Ovary (tissue), 9 donors: ENCODE data around the gene CSNK2A1. TPM values are rescaled to one million over a fixed set of nuclear protein-coding genes. Genes with fewer than 3 reads are reported as not detected.

Experiments
- DNase-seq, 5 donors: peaks; one replicate each; pipeline ENCODE4 v3.0.0-alpha.2; 2019 to 2020
- H3K27ac ChIP-seq, 2 donors: fragments of 200-600 bp; one replicate each; pipeline versions ENCODE4 v1.5.1 to v1.8.0; 2019 to 2022
- H3K27me3 ChIP-seq: fragments of 200-600 bp; one replicate; pipeline ENCODE4 v1.8.0; 2022
- H3K36me3 ChIP-seq: fragments of 200-600 bp; sonication (generic); one replicate; pipeline ENCODE4 v1.5.1; 2019
- H3K4me1 ChIP-seq: one replicate; pipeline ENCODE4 v1.8.1; 2013; ENCODE audit warnings: mild to moderate bottlenecking, moderate library complexity; ENCODE audit not compliant: insufficient read depth
- H3K4me3 ChIP-seq: fragments of 200-600 bp; sonication (generic); one replicate; pipeline ENCODE4 v1.5.1; 2017
- H3K9me3 ChIP-seq, 2 donors: fragments of 200-600 bp in 1 of 2; sonication (generic) in 1 of 2; one replicate each; pipeline versions ENCODE4 v1.5.1 to v1.8.1; 2013 to 2019; ENCODE audit warnings: mild to moderate bottlenecking in 1 of 2, moderate library complexity in 1 of 2
- EP300 ChIP-seq: sonication (generic); formaldehyde crosslinking; IDR thresholded peaks from one replicate; pipeline ENCODE4 v1.6.1; 2017; ENCODE audit warnings: antibody characterized with exemption
- POLR2A ChIP-seq: fragments of 450-650 bp; IDR thresholded peaks from one replicate; pipeline ENCODE4 v1.6.1; 2017; ENCODE audit warnings: antibody characterized with exemption, mild to moderate bottlenecking, moderate library complexity
- WGBS, 3 donors: extraction: QIAGEN DNeasy Blood & Tissue Kit in 1 of 3; methylation state at CpG; one replicate each; pipeline versions ENCODE4 v1.1.5 to v1.1.7; 2013 to 2017; 5-methylcytosine and 5-hydroxymethylcytosine counted together
- intact Hi-C, 4 donors: fragments of 100-400 bp; cut with DNase I; formaldehyde crosslinking; loops; one replicate each; pipeline versions ENCODE4 v1.11.0 to v1.15.1; 2022 to 2023
- polyA plus RNA-seq, 2 donors: library from polyadenylated mRNA; stranded (reverse); fragments of 200-250 nt in 1 of 2; fragments of 350-450 nt in 1 of 2; fragmentation: Illumina TruSeq in 1 of 2; extraction: RNeasy Lipid Tissue Mini Kit (QIAGEN cat#74804) in 1 of 2; gene quantifications; one replicate each; pipeline ENCODE4 v1.2.3, GENCODE V29; 2013 to 2014
- total RNA-seq, 7 donors: library from RNA; depleted of rRNA in 2 of 7; stranded (reverse); fragments of >200 nt in 2 of 7; fragmentation: NEBNext Ultra II Directional in 3 of 7; extraction: Animal tissue kit (Norgen Biotek cat#: 25700) in 3 of 7; gene quantifications; one replicate each; pipeline versions ENCODE4 v1.1.0 to v1.2.4, GENCODE V29; 2016 to 2023
- TF ChIP-seq, protein P1 (sequence below), 3 donors: fragments of 450-650 bp in 2 of 3; fragments of 200-600 bp in 1 of 3; IDR thresholded peaks; one replicate each; pipeline versions ENCODE4 v1.5.1 to v1.8.0; 2016 to 2022; ENCODE audit warnings: antibody characterized with exemption in 3 of 3, mild to moderate bottlenecking in 1 of 3
- donor health status: DM: no; HTN: no; CAD: no; lungs with moderate emphysema.
- donor health status: DM: no; HTN: no; CAD: no.
- donor health status: Bipolar disorder and iron deficiency.
- donor health status: DM: yes; HTN: yes; CAD: no.
- donor health status: DM: no; HTN: no; CAD: no.
- donor health status: DM: yes; HTN: yes; CAD: no.

The CSNK2A1 gene
- total and polyA plus RNA-seq, 9 donors = 35.8 to 145 (median 95.7) TPM

DNA sequence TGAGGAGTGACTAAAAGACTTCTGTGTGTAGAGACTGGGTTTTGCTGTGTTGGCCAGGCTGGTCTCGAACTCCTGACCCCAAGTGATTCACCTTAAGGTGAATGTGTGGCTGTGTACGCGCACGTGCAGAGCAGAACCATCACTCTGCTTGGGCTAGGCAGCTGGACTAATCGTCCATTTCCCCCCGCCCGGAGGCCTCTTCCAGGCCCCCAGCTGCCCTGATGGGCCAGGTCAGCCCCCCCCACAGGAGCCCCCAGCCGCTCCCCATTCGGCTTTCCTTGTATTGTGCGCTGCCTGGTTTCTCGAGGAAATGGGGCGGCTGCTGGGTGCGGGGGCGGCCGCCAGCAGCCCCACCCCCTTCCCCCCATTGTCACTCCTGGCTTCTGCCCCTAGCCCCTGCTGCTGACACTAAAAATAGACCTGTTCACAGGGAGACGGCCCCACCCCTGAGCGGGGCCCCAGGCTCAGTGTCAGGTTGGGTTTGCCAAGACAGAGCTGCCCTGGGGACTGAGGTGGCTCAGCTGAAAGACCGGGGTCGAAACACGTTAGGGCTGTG lies 24.6 kb upstream of the CSNK2A1 start:
- DNase-seq = no peak
- Histone ChIP-seq H3K36me3 (no peaks in the 10 kb centered on the region), H3K27ac (no peak overlapping the region), H3K27me3 (no peaks in the 10 kb centered on the region), H3K9me3 (no peaks in the 10 kb centered on the region), H3K4me3 (no peak overlapping the region), H3K4me1 (no peaks in the 10 kb centered on the region)
- TF ChIP-seq, protein P1, sequence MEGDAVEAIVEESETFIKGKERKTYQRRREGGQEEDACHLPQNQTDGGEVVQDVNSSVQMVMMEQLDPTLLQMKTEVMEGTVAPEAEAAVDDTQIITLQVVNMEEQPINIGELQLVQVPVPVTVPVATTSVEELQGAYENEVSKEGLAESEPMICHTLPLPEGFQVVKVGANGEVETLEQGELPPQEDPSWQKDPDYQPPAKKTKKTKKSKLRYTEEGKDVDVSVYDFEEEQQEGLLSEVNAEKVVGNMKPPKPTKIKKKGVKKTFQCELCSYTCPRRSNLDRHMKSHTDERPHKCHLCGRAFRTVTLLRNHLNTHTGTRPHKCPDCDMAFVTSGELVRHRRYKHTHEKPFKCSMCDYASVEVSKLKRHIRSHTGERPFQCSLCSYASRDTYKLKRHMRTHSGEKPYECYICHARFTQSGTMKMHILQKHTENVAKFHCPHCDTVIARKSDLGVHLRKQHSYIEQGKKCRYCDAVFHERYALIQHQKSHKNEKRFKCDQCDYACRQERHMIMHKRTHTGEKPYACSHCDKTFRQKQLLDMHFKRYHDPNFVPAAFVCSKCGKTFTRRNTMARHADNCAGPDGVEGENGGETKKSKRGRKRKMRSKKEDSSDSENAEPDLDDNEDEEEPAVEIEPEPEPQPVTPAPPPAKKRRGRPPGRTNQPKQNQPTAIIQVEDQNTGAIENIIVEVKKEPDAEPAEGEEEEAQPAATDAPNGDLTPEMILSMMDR (IDR thresholded peaks at IDR 0.05) = no peak
- TF ChIP-seq EP300 = no peak
- TF ChIP-seq POLR2A = no peak
- WGBS, 3 donors = 27 to 49% (median 37%) methylated on average over 20 of the region's 20 CpGs
- intact Hi-C loops = loop anchor here in 2 of 4 donors (10.0 kb wide), 2 partner anchors 77 to 97 kb away; no protein-coding TSS in a partner anchor

DNA sequence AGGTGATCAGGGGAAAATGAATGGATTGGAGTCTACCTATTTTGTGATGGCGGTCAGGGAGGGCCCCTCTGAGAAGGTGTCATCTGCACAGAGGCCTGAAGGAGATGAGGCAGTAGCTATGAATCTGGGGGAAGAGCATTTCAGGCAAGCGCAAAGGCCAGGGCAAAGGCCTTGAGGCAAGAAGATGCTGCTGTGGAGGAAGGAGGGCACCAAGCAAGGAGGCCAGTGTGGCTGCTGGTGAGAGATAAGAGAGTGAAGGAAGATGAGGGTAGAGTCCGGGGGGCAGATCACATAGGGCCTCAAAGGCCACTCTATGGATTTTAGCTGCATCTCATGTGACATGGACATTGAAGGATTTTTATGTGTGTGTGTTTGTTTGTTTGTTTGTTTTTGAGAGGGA lies 20.6 kb upstream of the CSNK2A1 start:
- Histone ChIP-seq H3K36me3 (no peaks in the 10 kb centered on the region), H3K27ac (no peak overlapping the region), H3K4me1 (no peaks in the 10 kb centered on the region), H3K27me3 (no peaks in the 10 kb centered on the region), H3K9me3 (no peaks in the 10 kb centered on the region), H3K4me3 (no peak overlapping the region)
- 96% methylated on average over 3 of the region's 3 CpGs for WGBS, 3 donors
- TF ChIP-seq EP300 (no peak), POLR2A (no peak)
- TF ChIP-seq, protein P1 (IDR thresholded peaks at IDR 0.05) = no peak
- intact Hi-C loops = loop anchor here (5.0 to 10.0 kb wide), 4 partner anchors 81 to 173 kb away; no protein-coding TSS in a partner anchor
- no peak for DNase-seq

DNA sequence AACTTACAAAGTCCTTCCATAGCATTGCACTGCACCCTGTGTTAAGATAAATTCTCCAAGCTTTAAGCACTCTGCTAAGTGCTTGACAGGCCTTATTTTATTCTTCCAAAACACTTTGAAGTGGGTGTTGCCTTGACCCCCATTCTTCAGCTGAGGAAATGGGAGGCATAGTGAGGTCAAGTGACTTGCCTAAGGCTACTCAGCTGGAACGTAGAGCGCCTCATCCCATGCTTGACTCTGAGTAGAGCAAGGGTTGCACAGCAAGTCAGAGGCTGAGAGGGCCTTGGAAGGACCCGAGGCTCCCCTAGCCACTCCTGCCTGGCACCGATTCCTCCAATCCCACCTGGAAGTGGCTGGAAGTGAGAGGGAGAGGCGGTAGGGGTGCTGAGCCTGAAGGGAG lies 19.6 kb upstream of the CSNK2A1 start:
- TF ChIP-seq EP300 (no peak), POLR2A (no peak)
- TF ChIP-seq, protein P1 (IDR thresholded peaks at IDR 0.05) = no peak
- WGBS, 3 donors = 70 to 75% (median 71%) methylated on average over 5 of the region's 5 CpGs
- H3K27ac ChIP-seq = no peak overlapping the region
- no peak overlapping the region for H3K4me3 ChIP-seq
- no peaks in the 10 kb centered on the region for H3K9me3 ChIP-seq
- no peak for DNase-seq
- H3K4me1 ChIP-seq = no peaks in the 10 kb centered on the region
- H3K27me3 ChIP-seq = no peaks in the 10 kb centered on the region
- intact Hi-C loops = loop anchor here (5.0 to 10.0 kb wide), 4 partner anchors 82 to 174 kb away; no protein-coding TSS in a partner anchor
- no peaks in the 10 kb centered on the region for H3K36me3 ChIP-seq

DNA sequence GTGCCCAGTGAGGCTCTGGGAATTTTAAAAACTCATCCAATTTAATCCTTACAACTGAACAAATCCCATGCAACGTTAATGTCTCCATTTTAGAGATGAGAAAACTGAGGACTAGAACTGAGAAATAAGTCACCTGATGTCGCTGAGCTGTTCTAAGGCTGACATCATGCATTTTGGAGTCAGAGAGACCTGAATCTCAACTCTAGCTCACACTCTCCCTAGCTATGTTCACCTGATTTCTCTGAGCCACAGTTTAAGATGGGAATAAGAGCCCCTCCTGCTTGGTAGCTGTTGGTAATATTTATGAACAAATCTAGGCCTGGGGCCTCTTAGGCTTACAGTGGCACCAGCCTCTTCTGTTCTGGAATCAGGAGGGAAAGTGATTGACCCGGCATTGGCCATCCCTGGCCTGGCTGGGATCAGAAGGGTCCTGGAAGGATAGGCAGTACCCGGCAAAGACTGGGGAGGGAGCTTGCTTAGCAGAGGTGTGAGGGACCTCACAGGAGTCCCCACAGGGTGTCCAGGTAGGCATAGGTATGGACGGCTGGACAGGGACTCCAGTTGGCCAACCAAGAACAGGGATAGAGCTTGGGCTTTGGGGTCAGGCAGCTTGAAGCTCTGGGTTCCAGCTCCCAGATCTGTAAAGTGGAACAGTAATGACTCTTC lies 18.8 kb upstream of the CSNK2A1 start:
- Histone ChIP-seq H3K9me3 (no peaks in the 10 kb centered on the region), H3K36me3 (no peaks in the 10 kb centered on the region), H3K4me1 (no peaks in the 10 kb centered on the region), H3K27me3 (no peaks in the 10 kb centered on the region), H3K4me3 (no peak overlapping the region), H3K27ac (no peak overlapping the region)
- intact Hi-C loops = loop anchor here (5.0 to 10.0 kb wide), 4 partner anchors 82 to 175 kb away; no protein-coding TSS in a partner anchor
- DNase-seq = no peak
- TF ChIP-seq, protein P1 (IDR thresholded peaks at IDR 0.05) = no peak
- TF ChIP-seq EP300 = no peak
- WGBS, 3 donors = 66 to 80% (median 71%) methylated on average over 5 of the region's 5 CpGs
